Ammon's horn (tissue), 1 donor: ENCODE measurements around the gene TAMALIN.

Experiments used
- DNase-seq: peaks from one replicate; pipeline ENCODE4 v3.0.0-alpha.2; 2016; ENCODE audit warnings: low spot score

The TAMALIN gene

GRCh38 chr12:51984657-51985056 is 22.1 kb upstream of the TAMALIN start:
- no peak for DNase-seq

GRCh38 chr12:51985154-51985835 is 21.5 kb upstream of the TAMALIN start:
- DNase-seq, result peak; percentile 18

DNA sequence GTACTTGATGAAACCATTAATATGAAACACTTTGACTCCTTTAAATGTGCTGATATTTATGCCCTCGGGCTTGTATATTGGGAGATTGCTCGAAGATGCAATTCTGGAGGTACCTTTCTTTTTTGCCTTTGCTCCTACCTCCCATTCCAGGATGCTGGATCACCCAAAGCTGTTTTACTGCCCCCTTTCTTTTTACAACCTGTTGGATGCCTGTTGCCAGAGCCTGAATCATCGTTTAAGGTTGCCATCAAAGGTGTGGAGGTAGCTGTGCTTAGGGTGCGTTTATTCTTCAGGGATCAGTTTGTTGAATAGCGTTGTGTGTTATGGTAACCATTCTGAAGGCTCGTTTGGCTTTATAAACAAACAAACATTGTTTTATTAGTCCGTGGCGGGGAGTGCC is 19.9 kb upstream of the TAMALIN start:
- DNase-seq, result no peak

GRCh38 chr12:51992246-51992645 is 14.5 kb upstream of the TAMALIN start:
- DNase-seq, result no peak

GRCh38 chr12:51994539-51994820 is 12.3 kb upstream of the TAMALIN start:
- DNase-seq, result no peak

GRCh38 chr12:51994959-51995358 is 11.8 kb upstream of the TAMALIN start:
- no peak for DNase-seq

GRCh38 chr12:51997136-51997535 is 9.6 kb upstream of the TAMALIN start:
- DNase-seq, result no peak

GRCh38 chr12:52003016-52003550 is 3.7 kb upstream of the TAMALIN start:
- DNase-seq, result no peak

- no peak for DNase-seq
Observed at GRCh38 chr12:52003591-52003990, 3.2 kb upstream of the TAMALIN start.

GRCh38 chr12:52004042-52004648 is 2.6 kb upstream of the TAMALIN start:
- peak; percentile 79 for DNase-seq

GRCh38 chr12:52005218-52005902 is 1.4 kb upstream of the TAMALIN start:
- no peak for DNase-seq

DNA sequence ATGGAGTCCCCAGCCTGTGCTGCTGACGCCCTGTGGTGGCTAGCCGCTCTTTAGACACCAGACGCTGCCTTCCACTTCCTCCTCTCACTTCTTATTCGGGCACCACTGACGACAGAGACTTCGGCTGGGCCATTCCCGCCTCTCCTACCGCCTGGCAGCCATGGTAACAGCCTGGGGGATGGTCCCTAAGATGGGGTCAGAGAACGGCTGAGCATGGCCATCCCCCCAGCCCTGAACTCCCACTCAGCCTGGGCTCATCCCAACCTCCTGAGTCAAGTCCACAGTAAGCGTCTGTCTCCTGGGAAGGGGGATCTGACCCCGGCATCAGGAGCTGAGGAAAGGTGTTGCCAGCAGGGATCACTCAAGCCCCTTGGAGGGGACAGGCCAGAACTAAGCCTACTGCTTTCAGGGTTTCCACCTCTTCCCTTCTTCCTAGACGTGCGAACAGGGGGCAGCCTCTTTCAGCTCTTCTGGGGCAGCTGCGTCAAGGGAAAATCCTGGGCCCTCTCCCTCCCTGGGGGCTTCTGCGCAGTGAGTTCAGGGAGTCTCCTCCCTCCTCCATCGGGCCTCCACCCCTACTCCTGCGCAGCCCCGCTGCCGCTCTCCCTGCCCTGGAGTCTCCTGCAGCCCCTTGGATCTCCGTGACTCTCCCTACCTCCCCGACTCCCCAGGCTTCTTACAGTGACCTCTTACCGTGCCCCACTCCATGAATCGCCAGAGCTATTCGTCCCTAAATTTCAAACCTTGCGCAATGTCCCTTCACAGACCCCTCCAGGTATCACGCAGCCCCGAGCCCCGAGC is 643 bp upstream of the TAMALIN start:
- DNase-seq, result peak; percentile 80

DNA sequence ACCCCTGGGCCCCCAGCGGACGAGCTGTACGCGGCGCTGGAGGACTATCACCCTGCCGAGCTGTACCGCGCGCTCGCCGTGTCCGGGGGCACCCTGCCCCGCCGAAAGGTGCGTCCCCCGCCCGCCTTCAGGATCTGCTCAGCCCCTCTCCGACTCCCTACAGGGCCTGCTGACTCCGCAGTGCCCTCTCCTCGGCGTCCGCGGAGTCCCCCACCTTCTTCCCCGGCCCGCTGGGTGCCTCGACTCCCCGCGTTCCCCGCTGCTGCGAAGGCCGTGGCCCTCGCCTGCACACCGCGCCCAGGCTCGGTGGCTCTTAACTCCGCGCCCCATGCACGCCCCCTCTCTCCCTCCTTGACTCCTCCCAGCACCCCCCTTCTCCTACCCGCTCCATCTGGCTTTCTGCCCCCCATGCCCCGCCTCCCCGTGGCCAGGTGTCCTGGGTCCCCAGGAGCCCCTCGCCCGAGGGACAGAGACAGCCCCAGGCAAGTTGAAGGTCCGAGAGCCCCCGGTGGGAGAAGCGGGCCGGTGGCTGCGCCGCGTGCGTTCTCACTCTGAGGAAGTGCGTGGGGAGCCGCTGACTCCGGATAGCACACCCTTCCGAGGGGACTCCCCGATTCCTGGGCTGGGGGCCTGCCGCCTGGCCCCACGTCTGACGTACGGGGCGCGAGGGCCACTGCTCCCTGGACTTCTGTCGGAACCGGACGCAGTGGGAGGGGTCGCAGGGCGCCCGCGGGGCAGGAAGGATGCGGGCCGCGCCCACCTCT is 594 bp downstream of the TAMALIN start:
- no peak for DNase-seq

DNA sequence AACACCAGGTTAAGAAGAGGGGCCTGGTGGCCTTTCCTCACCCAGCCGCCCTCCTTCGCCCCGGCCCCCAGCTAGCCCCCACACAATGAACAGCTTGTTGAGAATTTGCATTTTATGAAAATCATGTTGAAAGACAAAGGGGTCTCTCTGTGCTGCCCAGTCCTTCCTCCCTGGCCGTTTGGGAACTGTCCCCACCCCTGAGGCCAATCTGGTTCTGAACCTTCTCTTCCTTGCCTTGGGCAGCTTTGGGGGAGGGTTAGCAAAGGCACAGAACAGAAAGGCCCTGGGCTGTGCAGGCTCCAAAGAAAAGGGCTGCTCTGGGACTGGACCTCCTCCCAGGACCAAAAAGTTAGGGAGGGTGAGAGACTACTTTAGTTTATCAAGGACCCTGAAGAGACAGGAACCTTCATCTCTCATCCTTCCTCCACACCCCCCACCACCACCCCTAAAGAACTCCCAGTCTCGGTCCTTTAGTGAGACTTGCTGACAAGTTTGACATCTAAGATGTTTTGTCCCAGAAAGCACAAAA is 1.3 kb downstream of the TAMALIN start:
- no peak for DNase-seq

- no peak for DNase-seq
Observed at GRCh38 chr12:52009081-52009751, 2.5 kb downstream of the TAMALIN start.

GRCh38 chr12:52010152-52010622 is 3.4 kb downstream of the TAMALIN start:
- DNase-seq, result peak; percentile 87

DNA sequence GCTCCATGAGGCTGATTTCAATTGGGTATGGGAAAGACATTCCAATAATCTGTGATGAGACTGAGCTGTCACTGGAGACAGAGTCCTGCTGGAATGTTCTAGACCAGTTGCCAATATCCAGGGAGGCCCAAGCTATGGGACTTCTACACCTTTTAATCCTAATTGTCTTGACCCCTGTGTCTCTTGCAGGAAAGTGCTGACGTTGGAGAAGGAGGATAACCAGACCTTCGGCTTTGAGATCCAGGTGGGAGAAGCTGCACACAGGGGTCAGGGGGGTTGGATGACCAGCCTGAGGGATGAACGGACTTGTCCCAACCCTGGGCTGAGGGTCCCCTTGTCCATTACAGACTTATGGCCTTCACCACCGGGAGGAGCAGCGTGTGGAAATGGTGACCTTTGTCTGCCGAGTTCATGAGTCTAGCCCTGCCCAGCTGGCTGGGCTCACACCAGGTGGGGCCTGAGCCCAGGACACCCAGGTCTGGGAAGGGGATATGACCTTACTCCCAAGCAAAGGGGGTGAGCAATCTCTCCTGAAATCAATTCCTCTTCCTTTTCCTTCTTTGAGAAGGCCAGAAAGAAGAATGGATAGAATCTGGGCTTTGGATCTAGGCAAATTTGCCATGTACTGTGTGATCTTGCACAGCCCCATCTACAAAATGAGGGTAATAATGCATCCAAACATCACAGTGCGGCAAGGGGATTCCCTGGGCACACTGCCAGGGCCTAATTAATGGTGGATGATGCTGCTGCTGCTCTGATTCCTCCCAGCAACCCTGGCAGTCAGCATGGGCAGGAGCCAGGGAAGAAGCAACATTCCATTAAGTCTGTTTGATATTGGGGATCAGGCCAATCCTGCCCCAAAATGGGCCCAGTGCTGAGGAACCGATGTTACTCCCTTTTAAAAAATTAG is 4.2 kb downstream of the TAMALIN start:
- no peak for DNase-seq

DNA sequence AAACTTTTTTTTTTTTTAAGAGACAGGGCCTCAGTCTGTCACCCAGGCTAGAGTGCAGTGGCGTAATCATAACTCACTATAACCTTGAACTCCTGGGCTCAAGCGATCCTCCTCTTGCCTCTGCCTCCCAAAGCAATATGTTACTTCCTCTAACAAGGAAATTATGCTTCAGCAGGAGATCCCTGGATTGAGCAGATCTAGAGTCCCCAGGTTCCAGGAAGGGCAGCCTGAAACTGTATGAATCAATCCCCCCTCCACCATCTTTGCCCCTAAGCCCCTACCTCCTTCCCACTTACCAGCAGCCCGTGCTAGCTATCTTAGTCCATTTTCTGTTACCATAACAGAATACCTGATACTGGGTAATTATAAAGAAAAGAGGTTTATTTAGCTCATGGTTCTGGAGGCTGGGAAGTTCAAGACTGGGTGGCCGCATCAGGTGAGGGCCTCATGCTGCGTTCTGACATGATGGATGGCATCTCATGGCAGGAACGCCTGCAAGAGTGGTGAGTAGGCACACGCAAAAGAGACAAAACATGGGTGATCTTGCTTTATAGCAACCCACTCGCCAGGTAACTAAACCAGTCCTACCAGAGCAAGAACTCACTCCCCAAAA is 5.0 kb downstream of the TAMALIN start:
- DNase-seq, result no peak

DNA sequence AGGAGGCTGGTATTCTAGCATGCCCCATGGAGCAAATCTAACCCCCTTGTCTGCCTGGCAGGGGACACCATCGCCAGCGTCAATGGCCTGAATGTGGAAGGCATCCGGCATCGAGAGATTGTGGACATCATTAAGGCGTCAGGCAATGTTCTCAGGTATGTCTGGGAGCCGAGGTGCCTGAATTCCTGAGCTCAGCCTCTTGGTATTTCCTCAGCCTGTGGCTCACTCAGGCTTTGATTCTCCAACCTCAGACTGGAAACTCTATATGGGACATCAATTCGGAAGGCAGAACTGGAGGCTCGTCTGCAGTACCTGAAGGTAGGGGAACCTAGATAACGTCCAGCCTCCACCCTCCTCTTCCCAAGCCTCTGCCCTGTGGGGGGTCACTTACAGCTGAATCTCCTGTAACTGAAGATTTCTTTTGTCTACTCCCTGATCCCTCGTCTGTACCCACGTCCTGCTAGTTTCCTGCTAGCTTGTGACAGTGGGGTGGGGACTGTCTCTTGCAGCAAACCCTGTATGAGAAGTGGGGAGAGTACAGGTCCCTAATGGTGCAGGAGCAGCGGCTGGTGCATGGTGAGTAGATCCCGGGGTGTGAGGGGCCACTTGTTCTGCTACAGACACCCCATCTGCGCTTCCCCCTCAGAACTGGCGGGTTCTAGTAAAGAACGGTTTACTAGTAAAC is 7.0 kb downstream of the TAMALIN start:
- no peak for DNase-seq
